Muscle layer of colon (tissue), 2 donors: ENCODE results near the gene ASCC3.

Experiments
- H3K27ac ChIP-seq: one replicate; pipeline ENCODE4 v1.7.0; 2013; ENCODE audit warnings: low read depth, mild to moderate bottlenecking, low read length, moderate library complexity
- H3K27me3 ChIP-seq, 2 donors: one replicate each; pipeline ENCODE4 v1.7.0; 2013; ENCODE audit warnings: low read length in 2 of 2, mild to moderate bottlenecking in 2 of 2; ENCODE audit not compliant: insufficient read depth in 2 of 2, control insufficient read depth in 1 of 2
- H3K36me3 ChIP-seq: one replicate; pipeline ENCODE4 v1.7.0; 2013; ENCODE audit warnings: mild to moderate bottlenecking, low read length; ENCODE audit not compliant: insufficient read depth
- H3K4me1 ChIP-seq: one replicate; pipeline ENCODE4 v1.7.0; 2013; ENCODE audit warnings: mild to moderate bottlenecking, low read length; ENCODE audit not compliant: insufficient read depth
- H3K4me3 ChIP-seq, 2 donors: one replicate each; pipeline ENCODE4 v1.7.0; 2013; ENCODE audit warnings: low read length in 2 of 2, low read depth in 1 of 2, mild to moderate bottlenecking in 1 of 2, moderate library complexity in 1 of 2
- H3K9ac ChIP-seq: one replicate; pipeline ENCODE4 v1.7.0; 2013; ENCODE audit warnings: low read length
- H3K9me3 ChIP-seq: one replicate; pipeline ENCODE4 v1.7.0; 2013; ENCODE audit warnings: mild to moderate bottlenecking, low read length
- donor health status: abdominal sarcoma.
- donor health status: Adenocarcinoma of cecum.

Gene ASCC3

DNA sequence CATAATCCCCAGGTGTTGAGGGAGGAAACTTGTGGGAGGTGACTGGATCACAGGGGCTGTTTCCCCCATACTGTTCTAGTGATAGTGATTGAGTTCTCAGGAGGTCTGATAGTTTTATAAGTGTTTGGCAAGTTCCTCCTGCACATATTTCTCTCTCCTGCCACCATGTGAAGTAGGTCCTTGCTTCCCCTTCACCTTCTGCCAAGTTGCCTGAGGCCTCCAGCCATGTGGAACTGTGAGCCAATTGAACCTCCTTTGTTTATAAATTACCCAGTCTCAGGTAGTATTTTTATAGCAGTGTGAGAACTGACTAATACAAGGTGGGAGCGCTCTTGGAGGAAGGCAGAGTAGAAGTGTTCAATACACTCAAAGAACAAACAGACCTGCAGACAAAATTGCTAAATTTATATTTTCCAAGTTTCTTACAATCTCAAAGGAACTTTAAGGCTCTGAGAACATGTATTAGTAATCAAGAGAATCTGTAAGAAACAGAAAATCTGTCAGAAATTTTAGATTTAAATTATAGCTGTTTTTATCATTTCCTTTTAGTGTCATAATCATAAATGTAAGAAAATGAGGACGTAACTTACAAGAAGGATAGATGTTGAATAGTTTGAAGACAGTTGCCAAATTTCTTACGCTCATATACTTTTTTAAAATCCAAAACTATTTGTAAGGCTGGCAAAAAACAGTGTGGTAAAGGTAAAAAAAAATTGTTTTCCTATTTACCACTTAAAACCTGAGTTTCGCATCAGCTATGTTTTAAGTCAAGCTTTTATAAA lies 77.7 kb downstream of the ASCC3 start:
- Histone ChIP-seq H3K4me1 (no peaks in the 10 kb centered on the region), H3K9me3 (no peaks in the 10 kb centered on the region), H3K4me3 (no peak overlapping the region), H3K9ac (no peak overlapping the region), H3K27ac (no peak overlapping the region), H3K27me3 (no peaks in the 10 kb centered on the region), H3K36me3 (no peaks in the 10 kb centered on the region)

DNA sequence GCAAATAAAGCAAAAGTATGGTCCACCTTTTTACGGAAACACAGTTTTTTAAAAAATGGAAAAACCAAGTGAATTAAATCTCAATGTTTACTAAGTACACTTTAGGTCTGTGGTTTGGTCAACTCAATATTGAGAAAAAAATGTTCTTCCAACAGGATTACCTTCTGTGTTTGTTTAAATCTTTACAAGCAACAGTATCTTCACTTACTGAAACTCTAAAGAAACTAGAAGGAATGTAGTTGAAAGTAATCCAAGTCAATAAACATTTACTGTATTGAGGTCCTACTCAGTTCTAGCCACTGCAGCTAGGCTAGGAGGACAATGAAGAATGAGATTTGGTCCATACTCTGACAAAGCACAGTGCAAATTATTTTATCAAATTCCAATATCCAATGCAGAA lies 80.1 kb downstream of the ASCC3 start:
- no peaks in the 10 kb centered on the region for H3K4me1 ChIP-seq
- no peaks in the 10 kb centered on the region for H3K27me3 ChIP-seq
- H3K4me3 ChIP-seq = no peak overlapping the region
- H3K9ac ChIP-seq = no peak overlapping the region
- no peaks in the 10 kb centered on the region for H3K36me3 ChIP-seq
- H3K9me3 ChIP-seq = no peaks in the 10 kb centered on the region
- no peak overlapping the region for H3K27ac ChIP-seq

DNA sequence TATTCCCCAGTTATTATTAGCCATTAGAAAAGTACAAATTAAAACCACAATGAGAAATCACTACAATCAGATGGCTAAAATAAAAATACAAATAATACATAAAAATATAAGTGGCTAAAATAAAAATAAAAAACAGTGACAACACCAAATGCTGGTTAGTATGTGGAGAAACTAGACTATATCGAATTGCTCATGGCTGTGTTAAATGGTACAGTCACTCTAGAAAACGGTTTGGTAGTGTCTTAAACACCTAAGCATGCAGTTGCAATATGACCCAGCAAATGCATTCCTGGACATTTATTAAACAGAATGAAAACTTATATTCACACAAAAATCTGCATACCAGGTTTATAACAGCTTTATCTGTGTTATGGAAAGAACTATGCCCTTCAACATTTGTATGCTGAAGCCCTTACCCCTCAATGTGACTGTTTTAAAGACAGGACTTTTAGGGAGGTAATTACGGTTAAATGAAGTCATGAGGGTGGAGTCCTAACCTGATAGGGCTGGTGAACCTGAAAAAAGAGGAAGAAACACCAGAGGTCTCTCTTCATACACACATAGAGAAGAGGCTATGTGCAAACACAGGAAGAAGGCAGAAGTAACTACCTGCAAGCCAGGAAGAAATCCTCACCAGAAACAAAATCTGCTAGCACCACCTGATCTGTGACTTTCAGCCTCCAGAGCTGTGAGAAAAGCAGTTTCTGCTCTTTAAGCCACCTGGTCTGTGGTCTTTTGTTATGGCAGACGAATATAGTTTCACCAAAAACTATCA lies 84.9 kb downstream of the ASCC3 start:
- H3K27me3 ChIP-seq = no peaks in the 10 kb centered on the region
- no peaks in the 10 kb centered on the region for H3K36me3 ChIP-seq
- no peak overlapping the region for H3K9ac ChIP-seq
- no peak overlapping the region for H3K4me3 ChIP-seq
- no peaks in the 10 kb centered on the region for H3K9me3 ChIP-seq
- H3K4me1 ChIP-seq = no peaks in the 10 kb centered on the region
- no peak overlapping the region for H3K27ac ChIP-seq

DNA sequence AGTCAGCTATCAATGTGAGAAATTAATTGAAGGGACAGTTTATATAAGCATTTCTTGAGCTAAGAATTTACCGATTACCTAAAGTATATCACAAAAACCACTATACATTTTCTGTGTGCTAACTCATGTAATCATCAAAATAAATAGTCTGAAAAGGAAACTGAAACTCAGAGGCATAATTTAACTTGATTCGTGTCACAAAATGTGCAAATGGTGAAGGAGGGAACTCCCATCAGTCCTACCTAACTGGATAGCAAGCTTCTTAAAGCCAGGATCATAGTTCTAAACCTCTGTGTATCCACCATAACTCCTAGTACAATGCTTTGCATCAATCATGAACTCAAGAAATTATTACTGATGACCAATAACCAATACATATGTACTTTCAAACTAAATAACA lies 91.0 kb downstream of the ASCC3 start:
- Histone ChIP-seq H3K9me3 (no peaks in the 10 kb centered on the region), H3K9ac (no peak overlapping the region), H3K27ac (no peak overlapping the region), H3K4me3 (no peak overlapping the region), H3K27me3 (no peaks in the 10 kb centered on the region), H3K4me1 (no peaks in the 10 kb centered on the region), H3K36me3 (no peaks in the 10 kb centered on the region)

DNA sequence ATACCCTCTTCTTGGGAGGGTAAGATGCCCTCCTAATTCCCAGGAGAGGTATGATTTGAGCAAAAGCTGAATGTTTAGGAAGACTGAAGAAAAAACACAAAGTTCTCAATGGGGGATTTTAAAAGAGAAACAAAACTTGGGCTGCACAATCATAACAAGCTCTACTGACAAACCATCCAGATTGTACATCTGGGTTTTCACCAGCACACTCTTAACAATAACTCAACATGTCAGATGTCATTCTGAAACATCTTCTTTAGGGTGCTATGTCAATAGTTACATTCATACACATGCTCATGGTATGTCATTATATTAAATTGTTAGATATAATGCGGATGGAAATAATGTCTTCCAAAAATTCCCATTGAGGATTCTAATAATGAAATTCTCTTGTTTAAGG lies 95.1 kb downstream of the ASCC3 start:
- H3K9ac ChIP-seq = no peak overlapping the region
- H3K9me3 ChIP-seq = no peaks in the 10 kb centered on the region
- no peaks in the 10 kb centered on the region for H3K4me1 ChIP-seq
- no peak overlapping the region for H3K4me3 ChIP-seq
- no peaks in the 10 kb centered on the region for H3K36me3 ChIP-seq
- H3K27me3 ChIP-seq = no peaks in the 10 kb centered on the region
- no peak overlapping the region for H3K27ac ChIP-seq

DNA sequence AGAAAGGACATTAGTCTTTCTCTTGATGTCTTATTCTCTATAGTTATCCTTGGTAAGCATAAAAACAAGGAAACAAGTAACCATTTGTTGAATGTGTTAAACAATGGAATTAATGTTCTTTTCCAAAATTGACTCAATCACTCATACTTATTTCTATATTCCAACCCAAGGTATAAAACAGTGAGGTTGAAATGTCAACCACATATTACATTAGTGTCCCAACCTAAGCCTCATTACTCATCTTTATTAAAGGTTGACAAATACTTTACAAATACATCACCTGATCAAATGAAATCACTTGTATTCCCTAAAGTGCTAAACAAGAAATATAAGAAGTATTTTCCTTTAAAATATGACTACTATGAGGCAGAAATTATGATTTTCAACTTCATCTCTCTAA lies 100.5 kb downstream of the ASCC3 start:
- Histone ChIP-seq H3K27me3 (no peaks in the 10 kb centered on the region), H3K36me3 (no peaks in the 10 kb centered on the region), H3K4me1 (no peaks in the 10 kb centered on the region), H3K27ac (no peak overlapping the region), H3K4me3 (no peak overlapping the region), H3K9me3 (no peaks in the 10 kb centered on the region), H3K9ac (no peak overlapping the region)

DNA sequence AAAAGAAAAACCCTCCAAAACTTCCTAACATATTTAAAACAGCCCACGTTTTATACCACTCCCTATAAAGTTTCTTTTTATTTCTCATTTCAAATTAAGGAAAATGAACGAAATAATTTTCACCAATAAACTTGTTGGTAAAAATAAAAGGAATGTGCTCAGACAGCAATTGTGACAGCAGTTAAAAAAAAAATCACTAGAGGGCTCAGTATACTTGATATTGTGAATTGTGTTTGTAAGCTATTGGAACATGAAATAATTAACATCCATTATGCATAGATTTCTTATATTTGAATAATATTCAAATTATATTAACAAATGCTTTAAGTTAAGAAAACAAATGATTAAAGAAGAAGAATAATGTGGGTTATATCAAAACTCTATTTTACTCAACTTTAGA lies 105.5 kb downstream of the ASCC3 start:
- H3K4me1 ChIP-seq = no peaks in the 10 kb centered on the region
- no peak overlapping the region for H3K9ac ChIP-seq
- H3K9me3 ChIP-seq = no peaks in the 10 kb centered on the region
- H3K27ac ChIP-seq = no peak overlapping the region
- H3K36me3 ChIP-seq = no peaks in the 10 kb centered on the region
- H3K4me3 ChIP-seq = no peak overlapping the region
- H3K27me3 ChIP-seq = no peaks in the 10 kb centered on the region

DNA sequence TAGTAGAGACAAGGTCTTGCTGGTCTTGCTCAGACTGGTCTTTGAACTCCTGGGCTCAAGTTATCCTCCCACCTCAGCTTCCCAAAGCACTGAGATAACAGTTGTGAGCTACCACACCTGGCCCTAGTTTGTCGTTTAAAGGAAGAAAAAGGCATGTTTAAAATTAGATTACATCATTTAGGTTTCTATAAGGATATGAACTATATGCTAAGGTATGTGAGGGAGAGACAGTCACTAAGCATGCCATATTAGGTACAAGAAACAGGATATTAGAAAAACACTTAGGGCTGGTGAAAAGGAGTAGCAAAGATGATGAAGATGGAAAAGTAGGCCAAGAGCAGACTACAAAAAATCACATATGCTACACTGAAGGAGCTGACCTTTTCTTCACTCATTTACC lies 106.4 kb downstream of the ASCC3 start:
- Histone ChIP-seq H3K27ac (no peak overlapping the region), H3K9ac (no peak overlapping the region), H3K27me3 (no peaks in the 10 kb centered on the region), H3K9me3 (no peaks in the 10 kb centered on the region), H3K36me3 (no peaks in the 10 kb centered on the region), H3K4me1 (no peaks in the 10 kb centered on the region), H3K4me3 (no peak overlapping the region)

DNA sequence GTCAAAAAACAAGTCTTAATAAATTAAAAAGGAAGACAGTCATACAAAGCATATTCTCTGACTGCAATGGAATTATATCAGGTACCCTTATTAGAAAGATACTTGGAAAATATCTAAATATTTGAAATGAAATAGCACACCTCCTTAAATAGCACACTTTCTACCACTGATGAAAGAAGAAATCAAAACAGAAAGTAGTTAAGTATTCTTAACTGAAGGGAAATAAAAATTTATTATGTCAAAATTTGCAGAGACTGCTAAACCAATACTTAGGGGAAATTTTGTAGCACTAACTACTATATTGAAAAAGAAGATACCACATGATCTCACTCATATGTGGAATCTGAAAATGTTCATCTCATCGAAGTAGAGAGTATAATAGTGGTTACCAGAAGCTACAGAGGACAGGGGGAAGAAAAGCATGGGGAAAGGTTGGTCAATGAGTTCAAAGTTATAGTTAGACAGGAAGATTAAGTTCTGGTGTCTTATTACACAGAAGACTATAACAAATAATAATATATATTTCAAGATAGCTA lies 112.2 kb downstream of the ASCC3 start:
- H3K27ac ChIP-seq = no peak overlapping the region
- peaks cover 8% of the 10 kb centered on the region for H3K36me3 ChIP-seq
- no peak overlapping the region for H3K9ac ChIP-seq
- H3K4me1 ChIP-seq = no peaks in the 10 kb centered on the region
- no peaks in the 10 kb centered on the region for H3K27me3 ChIP-seq
- no peaks in the 10 kb centered on the region for H3K9me3 ChIP-seq
- no peak overlapping the region for H3K4me3 ChIP-seq

DNA sequence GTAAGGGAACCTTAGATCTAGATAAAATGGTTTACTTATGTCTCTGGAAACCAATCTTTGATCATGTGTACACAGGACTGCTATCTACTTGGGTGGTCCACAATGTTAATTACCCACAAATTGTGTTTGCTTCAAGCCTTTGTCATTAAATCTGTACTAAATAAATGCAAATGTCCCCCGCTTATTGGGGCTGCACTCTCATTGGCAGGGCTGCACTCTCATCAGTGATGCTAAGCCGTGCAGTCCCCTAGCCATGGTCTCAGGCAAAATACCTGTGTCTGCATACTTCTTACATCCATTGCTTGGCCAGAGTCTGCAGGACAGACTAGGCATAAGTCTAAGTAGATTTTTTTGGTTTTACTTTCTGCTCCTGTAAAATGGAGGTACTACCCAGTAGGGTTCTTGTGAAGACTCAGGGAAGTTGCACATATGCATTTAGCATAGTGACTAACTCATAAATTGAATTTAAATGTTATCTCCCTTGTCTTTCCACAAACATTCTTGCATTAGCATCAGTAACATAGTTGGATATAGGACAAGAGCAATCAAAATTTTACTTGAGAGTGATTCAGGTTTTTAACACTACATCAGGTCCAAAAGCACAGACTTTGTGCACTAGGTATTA lies 117.4 kb downstream of the ASCC3 start:
- Histone ChIP-seq H3K4me3 (no peak overlapping the region), H3K4me1 (no peaks in the 10 kb centered on the region), H3K27me3 (no peaks in the 10 kb centered on the region), H3K9me3 (no peaks in the 10 kb centered on the region), H3K36me3 (peaks cover 8% of the 10 kb centered on the region), H3K9ac (no peak overlapping the region), H3K27ac (no peak overlapping the region)

DNA sequence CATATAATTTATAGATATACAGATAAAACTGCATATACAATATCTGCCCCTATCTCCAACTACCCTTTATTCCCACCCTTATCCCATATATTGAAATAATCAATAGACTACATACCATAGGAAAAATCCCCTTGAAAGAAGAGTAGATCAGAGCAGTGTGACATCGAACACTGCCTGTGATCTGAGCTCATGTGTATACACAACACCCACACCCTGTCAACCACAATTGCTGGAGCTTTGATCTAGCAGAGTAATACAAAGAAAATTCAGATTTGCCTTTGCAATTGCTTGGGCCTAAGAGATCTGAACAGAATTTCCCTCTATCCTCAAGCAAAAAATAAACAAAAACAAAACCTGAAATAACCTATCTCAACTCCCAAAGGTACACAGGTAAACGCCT lies 119.3 kb downstream of the ASCC3 start:
- no peak overlapping the region for H3K27ac ChIP-seq
- H3K36me3 ChIP-seq = peaks cover 8% of the 10 kb centered on the region
- no peak overlapping the region for H3K9ac ChIP-seq
- H3K4me1 ChIP-seq = no peaks in the 10 kb centered on the region
- no peaks in the 10 kb centered on the region for H3K9me3 ChIP-seq
- no peaks in the 10 kb centered on the region for H3K27me3 ChIP-seq
- no peak overlapping the region for H3K4me3 ChIP-seq
